NCI-H2196 (cell line): ENCODE measurements around the gene TICAM2.

Experiments
- DNase-seq: peaks from one replicate; lab custom pipeline; 2025; ENCODE audit not compliant: unreplicated experiment; lab: John Stamatoyannopoulos, UW

The TICAM2 gene

GRCh38 chr5:115573133-115573532, 29.1 kb downstream of the TICAM2 start:
- no peak for DNase-seq

GRCh38 chr5:115571441-115571878, 30.8 kb downstream of the TICAM2 start:
- peak; percentile 53 for DNase-seq

GRCh38 chr5:115568668-115569067, 33.6 kb downstream of the TICAM2 start:
- no peak for DNase-seq

GRCh38 chr5:115565233-115565632, 37.0 kb downstream of the TICAM2 start:
- no peak for DNase-seq

DNA sequence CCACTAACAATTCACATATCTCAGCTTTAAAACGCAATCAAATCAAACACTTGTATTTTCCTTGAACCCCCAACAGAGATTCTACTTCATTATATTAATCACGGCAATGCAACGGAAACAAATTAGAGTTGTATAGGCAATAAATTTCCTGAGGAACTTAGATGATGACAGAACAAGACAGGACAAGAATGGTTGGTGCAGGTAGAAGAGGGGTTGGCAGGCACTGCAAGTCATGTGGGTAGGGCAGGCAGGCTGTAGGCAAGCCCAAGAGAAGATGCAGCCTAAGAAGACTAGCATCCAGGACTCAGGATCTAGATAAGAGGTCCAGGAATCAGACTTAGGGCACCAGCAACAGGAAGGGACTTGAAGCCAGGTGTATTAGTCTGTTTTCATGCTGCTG, 41.1 kb downstream of the TICAM2 start:
- no peak for DNase-seq

DNA sequence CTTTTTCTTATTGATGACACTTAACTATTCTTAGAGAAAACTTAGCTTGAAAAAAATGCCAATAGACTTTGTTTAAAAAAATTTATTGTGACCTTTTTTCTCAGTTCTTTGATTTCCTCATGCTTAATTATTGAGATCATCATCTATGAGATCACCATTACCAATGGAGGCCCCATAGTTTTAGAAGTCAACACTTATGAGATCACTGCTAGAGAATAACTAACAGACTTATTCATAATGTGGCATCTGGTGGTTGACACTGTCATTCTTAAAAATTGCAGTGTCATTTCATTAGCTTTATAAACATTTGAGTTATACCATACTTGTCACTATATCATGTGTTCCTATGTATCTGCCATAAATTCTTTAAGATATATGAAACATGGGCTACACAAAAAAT, 42.8 kb downstream of the TICAM2 start:
- DNase-seq: no peak

- DNase-seq: no peak
Observed at GRCh38 chr5:115558388-115558956, 43.8 kb downstream of the TICAM2 start.

DNA sequence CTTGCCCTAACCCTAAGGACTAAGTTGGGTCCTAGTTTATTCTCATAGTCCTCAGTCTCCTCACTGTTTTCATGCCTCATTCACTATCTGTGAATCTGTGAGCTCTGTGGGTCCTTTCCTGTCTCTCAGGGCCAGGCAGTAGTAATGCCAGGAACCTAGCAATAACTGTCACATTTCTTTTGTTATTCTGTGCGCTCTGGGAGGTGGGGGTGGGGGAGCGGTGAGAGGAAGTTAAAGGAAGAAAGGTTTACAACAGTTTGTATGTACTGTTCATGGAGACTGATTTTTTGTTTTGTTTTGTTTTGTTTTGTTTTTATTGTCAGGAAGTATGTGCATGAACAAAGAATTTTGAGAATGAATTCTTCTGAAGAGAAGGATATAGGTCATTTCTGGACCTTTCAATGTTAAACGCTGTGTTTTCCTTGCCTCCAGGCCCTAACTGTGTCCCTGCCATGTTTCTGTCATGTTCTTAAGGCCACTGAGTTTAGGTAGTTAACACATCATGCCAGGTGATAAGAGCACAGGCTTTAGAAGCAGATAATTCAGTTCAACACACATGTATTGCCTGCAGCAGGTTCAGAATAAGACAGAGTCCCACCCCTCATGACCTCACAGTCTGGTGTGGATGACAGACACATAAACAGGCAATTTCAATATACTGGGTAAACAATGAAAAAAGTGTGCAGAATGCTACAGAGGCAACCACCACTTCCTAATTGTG, 44.5 kb downstream of the TICAM2 start:
- DNase-seq: no peak

DNA sequence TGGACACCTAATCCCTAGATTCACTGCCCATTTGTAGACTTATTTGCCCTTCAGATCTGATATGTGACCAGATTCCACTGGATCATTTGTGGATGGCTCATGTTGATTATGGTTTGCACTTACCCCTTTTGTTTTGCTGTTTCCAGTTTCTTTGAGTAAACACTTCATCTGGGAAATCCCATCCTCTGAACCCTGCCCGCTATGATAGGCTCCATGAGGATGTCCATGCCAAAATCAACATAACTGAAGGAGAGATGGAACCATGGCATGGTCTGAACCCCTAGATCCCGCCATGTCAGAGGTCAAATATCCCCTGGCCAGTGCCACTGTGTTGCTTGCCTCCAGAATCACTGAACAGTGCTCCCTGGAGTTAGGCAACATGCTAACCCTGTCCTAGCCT, 46.0 kb downstream of the TICAM2 start:
- DNase-seq: no peak

DNA sequence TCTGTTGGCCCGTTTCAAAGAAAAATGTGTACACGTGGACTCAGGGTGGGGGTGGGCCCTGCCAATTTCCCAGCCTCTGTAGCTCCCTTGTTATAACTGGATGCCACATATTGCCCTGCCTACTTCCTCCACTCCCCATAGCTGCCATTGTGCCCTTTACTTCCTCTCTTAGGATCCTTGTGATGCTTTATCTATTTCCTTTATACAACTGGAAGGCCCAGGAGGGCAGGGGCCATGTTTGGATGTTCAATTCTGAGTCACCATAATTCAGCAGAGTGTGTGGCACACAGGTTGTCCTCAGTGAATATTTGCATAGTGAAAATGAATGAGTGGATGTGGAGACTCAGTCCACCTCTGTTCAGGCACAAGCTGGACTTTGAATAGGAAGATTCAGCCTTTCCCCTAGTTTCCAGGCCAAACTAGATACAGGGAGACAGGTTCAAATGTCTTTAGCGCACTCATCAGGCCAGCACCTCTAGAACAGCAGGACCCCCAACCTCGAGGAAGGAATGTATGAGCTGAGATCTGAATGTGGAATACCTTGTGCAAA, 47.1 kb downstream of the TICAM2 start:
- no peak for DNase-seq

GRCh38 chr5:115553082-115553481, 49.2 kb downstream of the TICAM2 start:
- DNase-seq: no peak

GRCh38 chr5:115551415-115551814, 50.9 kb downstream of the TICAM2 start:
- no peak for DNase-seq

DNA sequence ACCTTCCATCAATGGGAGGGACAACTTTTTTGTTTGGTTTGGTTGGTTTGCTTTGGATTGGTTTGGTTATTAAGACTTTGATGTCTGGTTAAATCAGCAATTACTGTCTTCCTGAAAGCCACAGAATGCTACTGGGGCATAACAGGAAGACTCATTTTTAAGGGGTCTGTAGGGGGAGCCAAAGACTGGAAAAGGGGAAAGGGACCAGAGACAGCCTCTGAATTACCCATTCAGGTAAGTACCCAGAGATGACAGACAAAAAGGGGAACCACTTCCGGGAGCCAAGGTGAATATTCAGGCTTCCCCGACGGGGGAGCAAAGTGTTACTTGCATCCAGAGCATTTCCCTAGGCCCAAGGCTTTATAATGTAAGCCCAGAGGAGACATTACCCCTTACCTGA, 53.1 kb downstream of the TICAM2 start:
- no peak for DNase-seq

DNA sequence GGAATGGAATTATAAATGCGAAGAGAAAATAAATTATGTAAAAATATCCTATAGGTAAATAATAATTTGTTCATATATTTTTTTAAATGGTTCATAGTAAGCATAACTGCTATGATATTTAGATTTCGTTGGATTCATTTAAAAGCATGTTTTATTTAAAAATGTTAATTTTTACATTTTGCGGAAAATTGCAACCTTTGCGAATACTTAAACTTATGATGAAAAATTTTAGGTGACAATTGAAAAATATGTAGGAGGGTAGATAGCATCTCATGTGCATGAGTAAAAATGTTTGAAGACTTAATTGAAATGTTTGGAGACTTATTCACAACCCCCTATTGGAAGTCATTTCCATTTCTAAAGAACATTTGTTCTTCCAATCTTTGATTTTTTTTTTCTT, 53.6 kb downstream of the TICAM2 start:
- no peak for DNase-seq

DNA sequence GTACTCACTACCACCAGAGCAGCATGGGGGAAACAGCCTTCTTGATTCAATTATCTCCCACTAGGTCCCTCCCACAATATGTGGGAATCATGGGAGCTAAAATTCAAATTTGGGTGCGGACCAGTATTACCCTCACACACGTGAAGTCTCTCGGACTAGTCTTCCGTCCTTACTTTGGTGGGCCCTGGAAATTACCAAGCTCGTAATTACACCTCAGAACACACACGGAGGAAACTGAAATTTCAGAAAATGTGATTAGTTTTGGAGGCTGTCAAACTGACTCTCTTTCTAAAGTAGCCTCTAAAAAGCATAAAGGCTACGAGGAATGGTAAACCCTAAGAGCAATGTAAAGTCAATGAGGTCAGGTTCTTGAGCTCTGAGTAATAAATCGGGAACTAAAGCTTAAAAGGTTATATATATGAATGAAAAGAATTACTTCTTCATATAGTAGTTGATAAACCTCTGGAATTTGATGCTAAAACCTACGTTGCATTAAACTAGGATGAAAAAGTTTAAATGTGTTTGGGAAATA, 56.9 kb downstream of the TICAM2 start:
- DNase-seq: no peak

DNA sequence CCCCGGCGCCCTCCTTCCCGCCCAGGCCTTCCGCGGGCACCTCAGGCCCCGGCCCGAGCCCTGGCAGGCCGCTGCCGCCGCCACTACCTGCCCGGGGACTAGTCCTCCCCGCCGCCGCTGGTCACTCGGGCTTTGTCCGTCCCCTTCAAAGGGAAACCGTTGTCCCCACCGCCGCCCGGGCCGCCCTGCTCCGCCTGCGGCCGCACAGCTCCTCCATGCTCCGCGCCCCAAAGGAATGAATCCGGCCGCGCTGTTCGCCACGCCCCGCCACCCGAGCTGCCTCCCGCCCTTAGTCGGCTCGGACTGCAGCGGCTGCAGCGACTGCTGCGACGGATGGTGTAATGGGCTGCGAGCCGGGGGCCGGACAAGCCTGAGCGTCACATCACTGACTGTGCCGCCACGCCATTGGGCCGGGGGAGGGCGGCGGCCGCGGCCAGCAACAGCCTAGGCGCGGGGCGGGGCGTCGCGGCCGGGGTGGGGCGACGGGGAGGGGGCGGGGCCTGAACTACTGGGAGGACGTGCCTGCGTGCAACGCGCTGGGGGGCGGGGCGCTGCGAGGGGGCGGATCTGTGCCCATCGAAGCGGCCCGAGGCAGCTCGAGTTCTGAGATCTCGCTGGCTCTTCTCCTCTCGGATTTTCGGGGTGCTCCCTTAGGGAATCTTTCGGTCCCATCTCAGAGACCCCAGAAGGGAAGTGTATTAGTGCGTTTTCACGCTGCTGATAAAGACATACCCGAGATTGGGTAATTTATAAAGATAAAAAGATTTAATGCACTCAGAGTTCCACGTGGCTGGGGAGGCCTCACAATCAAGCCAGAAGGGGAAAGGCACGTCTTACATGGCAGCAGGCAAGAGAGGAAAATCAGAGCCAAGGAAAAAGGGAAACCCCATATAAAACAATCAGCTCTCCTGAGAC, 57.6 kb downstream of the TICAM2 start, which contains the start of gene FEM1C:
Gene FEM1C, minus strand, starts transcription at position 340 of the 915 bp plus-strand sequence. CDS start 1,282 bp downstream, outside the sequence.
- DNase-seq: peak; percentile 94

- DNase-seq: no peak
Observed at GRCh38 chr5:115544043-115544435, 58.2 kb downstream of the TICAM2 start.

- no peak for DNase-seq
Observed at GRCh38 chr5:115543365-115544042, 58.8 kb downstream of the TICAM2 start.

- DNase-seq: no peak
Observed at GRCh38 chr5:115542651-115543364, 59.5 kb downstream of the TICAM2 start.

DNA sequence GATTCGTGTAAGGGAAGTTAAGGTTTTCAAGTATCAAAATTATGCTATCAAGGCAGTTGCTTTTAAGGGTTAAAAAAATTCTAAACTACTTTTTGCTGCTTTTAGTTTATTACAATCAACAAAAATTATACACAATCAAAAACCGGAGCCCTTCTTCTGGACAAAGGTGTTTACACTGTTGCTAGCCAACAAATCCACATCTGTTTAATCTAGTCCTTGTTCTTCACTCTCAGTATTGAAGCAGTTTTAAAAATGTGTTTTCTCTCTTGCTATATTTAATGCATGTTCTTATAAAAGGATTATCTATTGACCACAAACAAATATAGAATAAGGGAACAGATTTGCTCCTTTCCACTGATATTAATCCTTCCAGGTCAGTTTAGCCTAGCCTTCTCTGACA, 60.2 kb downstream of the TICAM2 start:
- no peak for DNase-seq
